Fibroblast of skin of left quadriceps (primary cell): ENCODE measurements around the gene SYT12.
"Not testable (repeated sequence)": the region's sequence is repeated elsewhere in the genome, so short reads cannot be mapped to it uniquely, and the experiment has no call there.

Experiments used
- DNase-seq, 2 experiments: peaks; one replicate each; pipeline ENCODE4 v3.0.0-alpha.2; 2013; ENCODE audit warnings: low read depth in 2 of 2

The SYT12 gene

DNA sequence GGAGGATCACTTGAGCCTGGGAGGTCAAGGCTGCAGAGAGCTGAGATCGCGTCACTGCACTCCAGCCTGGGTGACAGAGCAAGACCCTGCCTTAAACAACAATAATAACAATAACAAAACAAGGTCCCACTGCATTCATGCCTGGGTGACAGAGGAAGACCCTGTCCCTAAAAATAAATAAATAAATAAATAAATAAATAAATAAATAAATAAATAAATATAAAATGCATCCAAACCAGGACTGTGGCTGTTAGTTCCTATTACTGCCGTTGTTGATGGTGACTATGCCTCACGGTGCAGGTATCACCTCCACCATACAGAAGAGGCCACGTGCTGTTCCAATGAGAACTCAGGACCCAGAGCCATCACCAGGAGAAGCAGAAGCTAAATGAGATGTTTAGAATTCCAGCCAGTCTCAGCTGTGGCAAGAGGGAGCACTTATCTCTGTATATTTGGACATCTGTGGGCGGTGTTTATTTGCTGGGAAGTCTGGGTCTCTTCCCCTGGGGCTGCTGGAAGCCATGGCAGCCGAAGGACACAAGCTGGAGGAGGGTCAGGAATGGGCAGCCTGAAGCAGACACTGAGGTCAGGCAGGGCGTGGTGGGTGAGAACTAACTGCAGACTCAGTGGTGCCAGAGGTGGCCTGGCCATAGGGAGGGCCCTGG is 26.2 kb upstream of the SYT12 start:
- DNase-seq, result no peak

DNA sequence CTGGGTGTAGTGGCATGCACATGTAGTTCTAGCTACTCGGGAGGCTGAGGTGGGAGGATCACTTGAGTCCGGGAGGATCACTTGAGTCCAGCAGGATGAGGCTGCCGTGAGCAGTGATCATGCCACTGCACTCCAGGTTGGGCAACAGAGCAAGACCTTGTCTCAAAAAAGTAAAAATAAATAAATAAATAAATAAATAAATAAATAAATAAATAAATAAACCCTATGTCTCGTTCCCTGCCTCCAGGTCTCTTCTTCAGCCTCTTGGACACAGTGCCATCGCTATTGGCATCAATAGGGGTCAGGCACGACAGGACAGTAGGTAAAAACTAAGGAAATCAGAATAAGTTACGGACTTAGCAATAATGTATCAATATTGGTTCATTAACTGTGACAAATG is 23.4 kb upstream of the SYT12 start:
- no peak for DNase-seq

DNA sequence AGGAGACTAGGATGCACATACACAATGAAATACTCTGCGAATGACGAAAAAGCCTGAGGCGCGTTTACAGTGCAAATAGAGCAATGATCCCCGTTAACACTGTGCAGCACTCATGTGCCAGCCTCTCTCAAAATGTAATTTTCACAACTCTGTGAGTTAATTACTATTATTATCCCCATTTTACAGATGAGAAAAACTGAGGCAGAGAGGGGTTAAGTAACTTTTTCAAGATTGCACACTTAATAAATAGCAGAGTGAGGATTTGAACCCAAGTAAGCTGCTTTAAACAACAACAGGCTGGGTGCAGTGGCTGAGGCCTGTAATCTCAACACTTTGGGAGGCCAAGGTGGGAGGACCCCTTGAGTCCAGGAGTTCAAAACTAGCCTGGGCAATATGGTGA is 21.6 kb upstream of the SYT12 start:
- DNase-seq, result no peak

DNA sequence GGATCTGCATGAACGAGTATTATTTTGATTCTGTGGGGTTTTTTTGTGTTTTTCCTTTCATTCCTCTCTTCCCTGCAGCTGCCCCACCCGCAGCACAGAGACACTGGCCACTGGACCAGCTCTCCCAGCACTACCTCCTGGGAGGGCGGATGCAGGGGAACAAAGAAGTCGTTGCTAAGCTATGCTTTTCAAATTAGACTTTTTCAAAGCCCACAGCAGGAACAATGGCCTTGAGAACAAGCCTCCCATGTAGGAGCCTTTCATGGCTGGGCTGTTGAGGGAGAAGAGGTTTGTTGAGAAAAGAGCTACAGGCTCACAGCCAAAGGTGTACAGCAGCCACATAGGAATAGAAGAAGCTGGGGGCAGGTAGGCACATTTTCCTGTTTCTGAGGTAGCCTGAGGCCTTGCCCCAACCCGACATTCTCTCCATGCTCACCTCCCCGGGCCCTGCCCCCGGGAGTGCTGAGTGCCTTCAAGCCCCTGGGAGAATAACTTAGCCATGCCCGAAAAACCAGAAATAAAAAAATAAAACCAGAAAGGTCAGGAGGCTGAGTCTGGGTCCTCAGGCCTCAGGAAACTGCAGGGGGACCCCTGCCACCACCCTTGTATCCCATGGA is 20.5 kb upstream of the SYT12 start:
- DNase-seq, result no peak

DNA sequence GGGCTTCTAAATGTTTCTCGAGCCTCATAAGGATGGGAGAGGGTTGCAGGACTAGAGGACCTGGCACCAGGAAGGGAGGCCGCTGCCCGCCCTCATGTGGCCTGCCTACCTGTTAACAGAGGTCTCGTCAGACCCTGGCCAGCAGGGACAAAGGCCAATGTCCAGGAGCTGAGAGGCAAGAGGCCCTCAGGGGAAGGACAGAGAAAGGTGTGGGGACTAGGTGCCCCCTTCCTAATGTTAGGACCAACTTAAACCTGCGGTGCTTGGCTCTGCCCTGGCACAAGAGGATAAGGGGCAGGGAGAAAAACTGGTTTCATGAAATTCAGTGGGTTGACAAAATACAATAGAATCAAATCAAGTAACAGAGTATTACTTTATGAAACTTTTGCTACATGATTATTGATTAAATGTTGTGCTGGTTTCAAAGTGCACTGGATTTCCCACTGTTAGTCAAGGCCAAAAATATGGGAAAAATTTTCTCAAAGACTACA is 20.0 kb upstream of the SYT12 start:
- DNase-seq, result no peak

DNA sequence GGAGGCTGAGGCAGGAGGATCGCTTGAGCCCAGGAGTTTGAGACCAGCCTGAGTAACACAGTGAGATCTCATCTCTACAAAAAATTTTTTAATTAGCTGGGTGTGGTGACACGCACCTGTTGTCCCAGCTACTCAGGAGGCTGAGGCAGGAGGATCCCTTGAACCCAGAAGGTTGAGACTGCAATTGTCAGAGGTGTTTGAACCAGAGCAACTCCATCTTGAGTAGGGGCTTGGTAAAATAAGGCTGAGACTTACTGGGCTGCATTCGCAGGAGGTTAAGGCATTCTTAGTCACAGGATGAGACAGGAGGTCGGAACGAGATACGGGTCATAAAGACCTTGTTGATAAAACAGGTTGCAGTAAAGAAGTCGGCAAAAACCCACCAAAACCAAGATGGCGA is 17.7 kb upstream of the SYT12 start:
- not testable (repeated sequence) for DNase-seq

DNA sequence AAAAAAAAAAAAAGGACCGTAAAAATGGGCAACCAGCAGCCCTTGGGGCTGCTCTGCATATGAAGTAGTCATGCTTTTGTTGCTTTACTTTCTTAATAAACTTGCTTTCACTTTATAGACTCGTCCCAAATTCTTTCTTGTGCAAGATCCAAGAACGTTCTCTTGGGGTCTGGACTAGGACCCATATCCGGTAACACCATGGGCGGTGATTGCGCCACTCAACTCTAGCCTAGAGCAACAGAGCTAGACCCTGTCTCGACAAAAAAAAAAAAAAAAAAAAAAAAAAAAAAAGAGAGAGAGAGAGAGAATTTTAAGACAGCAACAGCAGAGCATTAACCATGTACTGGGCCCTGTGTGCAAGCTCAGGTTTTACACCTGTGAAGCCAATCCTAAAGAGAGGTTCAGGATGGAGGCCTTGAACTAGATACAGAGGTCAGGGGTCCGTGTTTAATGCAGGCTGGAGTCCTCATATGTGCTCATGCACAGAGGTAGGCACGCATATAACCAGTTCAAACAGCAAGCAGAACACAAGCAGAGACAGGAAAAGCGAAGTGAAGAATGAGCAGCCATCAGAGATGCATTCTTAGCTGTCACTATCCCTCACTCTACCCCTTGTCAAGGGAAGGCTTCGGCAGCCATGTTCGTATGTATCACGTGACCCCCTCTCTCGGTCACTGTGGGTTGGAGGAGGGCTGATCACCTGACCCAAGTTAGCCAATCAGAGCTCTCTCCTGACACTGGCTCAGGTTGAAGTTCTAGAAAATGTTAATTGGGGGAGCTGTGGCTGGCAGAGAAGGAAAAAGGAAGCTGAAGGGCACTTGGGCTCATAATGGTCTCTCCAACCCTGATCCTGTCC is 16.7 kb upstream of the SYT12 start:
- DNase-seq, result no peak

DNA sequence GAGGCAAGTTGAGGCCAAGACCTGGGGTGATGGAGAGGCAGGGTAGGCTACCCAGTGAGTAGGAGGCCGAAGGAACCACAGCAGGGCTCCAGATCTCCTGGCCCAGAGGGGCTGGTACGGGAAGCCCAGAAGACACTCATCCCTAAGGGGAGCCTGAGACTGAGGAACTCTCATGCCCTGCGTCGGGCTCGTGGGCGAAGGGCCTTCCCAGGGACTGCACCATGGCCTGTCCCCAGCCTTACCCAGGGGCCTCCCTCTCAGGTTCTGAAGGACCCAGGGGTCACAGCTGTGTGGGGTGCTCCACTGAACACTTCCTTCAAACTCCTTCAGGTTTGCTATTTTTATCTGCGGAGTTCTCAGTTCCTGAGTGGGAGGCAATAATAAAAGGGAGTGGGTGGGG is 15.8 kb upstream of the SYT12 start:
- no peak for DNase-seq

DNA sequence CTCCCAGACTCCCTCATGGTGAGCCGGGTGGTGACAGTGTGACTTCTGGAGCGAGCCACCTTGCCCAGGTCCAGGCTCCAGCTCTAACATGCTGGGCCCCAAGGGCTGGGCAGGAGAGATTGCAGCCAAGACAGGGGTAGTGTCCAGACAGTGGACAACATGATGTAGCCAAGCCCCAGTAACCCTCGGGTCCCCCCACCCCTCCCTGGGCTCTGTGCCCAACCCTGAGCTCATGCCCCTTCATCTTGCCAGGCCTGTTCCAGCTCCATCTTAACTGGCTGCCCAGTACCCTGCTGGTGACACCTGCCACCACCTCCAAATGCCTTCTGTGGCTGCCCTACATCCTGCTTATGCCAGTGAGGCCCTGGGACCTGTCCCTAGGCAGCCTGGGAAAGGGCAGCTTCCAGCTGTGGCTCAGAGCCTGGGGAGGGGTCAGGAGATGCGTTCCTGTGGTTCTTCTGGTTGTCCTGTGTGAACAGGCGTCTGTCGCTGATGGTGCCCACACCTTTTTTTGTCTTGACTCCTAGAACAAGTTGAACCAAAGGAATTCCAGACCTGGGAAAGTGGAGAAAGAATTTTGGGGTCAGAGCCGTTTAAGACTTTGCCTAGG is 12.5 kb upstream of the SYT12 start:
- DNase-seq, result no peak

DNA sequence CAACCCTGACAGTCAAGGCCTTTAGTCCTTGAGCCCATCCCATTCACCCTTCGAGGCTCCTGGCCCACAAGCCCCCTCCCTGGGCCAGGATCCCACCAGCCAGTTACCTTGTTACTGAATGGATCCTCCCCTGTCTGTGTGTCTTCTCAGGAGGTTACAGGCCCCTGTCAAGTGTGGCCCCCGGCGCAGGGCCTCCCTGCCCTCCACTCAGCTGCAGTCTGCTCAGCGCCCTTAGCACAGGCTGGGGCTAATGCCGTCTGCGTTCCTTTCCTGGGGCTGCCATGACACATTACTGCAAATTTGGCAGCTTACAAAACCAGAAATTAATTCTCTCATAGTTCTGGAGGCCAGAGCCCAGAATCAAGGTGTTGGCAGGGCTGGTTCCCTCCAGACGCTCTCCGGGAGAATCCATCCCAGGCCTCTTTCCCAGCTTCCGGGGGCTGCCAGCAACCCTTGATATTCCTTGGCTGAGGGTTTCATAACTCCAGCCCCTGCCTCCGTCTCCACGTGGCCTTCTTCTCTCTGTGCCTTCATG is 9.4 kb upstream of the SYT12 start:
- no peak for DNase-seq

DNA sequence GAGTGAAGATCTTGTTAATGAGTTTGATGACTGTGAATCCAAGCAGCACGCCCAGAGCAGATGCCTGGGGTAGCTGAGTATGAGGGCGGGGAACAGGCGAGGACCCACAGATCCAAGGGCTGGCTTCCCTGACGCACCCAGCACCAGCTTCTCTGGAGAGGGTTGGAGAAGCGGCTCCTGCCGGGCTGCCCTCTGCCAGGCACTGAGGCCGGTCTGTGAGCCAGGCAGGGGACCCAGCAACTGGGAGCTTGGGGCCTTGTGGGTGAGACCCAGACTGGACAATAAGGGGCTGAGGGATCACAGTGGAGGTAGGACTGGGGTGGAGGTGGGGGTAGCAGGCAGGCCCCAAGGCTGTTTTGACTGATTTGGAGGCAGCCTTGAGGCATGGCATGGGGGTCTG is 8.6 kb upstream of the SYT12 start:
- DNase-seq, result no peak

DNA sequence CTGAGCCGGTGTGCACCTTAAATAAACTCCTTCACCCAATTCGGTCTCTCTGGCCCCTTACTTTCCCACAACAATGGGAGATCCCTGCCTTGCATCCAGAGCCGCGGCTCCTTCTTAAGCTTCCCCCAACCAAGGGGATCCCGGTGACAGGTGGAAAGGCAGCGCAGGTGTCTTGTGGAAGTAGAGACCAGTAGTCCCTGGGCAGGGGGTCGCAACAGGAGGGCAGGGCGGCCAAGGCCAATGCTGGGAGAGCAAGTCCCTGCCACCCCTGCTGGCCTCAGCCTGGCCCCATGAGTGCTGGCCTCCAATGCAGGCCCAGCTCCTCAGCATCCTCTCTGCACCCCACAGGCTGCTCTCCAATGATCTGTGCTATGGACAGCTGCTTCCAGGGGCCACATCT is 7.9 kb upstream of the SYT12 start:
- no peak for DNase-seq

DNA sequence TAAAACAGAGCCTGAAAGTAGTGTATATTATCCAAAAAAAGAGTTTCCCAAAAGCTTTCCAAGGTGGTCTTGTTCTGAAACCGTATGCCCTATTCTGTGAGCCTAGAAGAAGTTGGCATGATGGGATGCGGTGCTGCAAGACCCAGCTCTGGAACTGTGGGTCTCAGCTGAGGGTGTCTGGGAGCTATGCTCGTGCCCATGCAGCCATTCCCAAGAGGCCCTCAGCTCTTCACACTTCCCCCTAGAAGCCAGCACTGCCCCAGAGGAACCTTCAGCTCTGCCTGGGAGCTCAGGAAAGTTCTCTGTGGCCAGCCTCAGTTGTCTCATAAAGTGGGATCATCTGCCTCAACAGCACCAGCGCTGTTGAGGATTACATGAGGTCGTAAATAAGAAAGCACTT is 6.4 kb upstream of the SYT12 start:
- DNase-seq, result no peak

DNA sequence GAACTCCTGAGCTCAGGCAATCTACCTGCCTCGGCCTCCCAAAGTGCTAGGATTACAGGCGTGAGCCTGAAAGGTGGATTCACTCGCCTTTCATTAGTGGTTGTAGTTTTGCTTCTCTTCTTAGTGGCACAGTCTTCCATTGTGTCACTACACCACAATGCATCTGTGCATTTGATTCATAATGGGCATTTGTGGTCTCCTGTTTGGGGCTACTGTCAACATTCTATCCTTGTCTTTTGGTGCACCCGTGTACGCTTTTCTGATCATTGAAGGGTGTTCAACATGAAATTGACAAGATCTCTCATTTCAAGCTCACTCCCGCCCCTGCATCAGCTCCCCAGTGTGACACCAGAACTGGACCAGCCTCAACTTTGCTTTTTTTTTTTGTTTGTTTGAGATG is 2.0 kb upstream of the SYT12 start:
- no peak for DNase-seq

DNA sequence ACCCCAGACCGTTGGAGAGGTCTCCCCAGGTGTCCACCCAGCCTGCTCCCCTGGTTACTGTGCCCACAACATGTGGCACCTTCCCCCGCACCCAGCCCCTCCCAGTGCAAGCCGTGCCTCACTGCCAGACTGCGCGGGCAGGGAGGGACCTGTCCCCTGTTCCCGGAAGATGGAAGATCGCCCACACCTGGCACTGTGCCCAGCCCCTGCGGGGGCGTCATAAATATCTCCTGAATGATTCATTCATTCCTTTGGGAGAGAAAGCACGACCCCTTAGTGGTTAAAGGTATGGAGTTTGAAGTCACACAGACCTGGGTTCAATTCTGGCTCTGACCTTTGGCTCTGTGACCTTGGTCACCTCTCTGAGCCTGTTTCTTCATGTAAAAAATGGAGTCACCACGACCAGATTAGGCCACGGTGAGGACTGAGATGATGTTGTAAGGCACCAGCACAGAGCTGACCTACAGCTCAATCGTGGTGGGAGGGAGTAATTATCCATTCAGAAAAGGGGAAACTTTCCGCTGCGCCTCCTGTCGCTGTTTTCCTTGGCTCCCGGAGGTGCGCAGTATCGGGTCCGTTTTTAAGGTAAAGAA is 497 bp upstream of the SYT12 start:
- no peak for DNase-seq

DNA sequence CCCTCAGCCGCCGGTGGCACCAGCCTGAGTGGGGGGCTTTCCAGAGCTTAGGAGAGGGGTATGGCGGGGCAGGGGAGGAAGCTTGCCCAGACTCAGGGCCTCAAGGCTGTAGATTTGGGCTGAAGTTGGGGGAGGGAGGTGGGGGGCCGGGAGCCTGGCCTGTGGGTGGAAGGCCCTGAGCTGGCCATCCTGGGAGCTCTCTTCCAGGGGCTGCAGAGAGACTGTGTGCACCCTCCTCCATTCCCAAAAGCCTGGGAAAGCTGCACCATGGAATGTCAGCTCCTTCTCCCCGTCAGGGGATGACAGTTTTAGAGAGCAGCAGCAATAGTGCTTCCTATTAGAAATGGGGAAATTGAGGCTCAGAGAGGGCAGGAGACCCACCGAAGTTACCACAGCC is 1.0 kb downstream of the SYT12 start:
- DNase-seq, result no peak

DNA sequence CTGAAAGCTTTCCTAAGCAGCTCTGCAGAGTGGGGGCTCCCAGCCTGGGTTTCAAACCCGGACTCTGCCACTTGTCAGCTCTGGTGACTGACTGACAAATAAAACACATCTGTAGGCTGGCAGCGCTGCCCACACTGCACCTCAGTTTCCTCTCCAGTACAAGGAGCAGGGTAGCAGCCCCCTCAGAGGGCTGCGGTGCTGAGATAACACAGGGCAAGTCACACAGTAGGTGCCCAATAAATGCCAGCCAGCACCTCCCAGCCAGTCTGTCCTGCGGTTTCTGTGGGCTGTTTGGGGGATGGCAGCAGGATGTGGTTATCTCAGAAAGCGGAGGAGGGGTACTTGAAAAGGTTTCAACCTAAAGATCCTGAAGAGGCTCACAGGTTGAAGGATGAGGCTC is 1.5 kb downstream of the SYT12 start:
- DNase-seq, result no peak

DNA sequence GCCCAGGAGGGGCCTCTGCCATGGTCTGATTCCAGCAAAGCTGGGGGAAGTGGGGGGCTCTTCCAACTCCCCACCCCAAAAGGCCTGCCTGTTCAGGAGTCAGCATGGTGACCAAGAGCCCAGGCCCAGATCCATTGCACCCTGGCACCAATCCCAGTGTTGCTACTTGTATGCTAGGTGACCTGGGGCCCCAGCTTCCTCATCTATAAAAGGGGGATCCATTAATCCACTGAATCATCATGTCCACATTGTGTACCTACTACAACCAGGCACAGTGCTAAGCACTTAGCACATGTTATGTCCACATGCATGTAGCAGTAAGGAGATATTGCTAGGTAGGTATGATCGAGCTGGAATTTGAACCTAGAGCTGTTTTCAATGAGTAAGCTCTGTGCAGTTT is 2.0 kb downstream of the SYT12 start:
- DNase-seq, result no peak

DNA sequence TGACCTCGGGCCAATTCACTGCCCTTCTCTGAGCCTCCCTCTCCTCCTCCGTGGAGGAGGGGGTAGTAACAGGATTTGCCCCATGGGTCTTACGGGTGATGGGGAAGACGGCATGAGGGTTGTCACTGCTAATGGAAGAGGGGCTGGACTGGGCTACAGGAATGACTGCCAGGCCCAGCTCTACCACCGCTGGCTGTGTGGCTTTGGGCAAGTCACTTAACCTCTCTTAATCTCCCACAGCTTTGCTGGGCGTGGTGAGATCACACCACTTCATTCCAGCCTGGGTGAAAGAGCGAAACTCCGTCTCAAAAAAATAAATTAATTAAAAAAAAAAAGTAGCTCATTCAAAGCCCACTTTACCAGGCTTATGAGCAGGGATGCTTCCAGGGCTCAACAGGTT is 2.8 kb downstream of the SYT12 start:
- no peak for DNase-seq

DNA sequence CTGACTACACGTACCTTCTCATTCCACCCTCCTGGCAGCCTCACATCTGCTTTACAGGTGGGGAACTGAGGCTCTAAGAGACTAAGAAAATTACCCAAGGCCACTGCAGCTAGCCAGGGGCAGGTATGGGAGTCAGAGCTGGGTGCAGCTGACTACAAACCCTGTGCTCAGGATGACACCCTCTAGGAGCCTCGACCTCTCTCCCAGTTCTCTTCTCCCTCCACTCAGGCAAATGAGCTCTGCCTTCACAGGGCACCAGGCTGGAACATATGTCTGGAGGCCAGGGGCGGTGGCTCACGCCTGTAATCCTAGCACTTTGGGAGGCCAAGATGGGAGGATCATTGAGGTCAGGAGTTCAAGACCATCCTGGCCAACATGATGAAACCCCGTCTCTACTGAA is 4.0 kb downstream of the SYT12 start:
- DNase-seq, result no peak

DNA sequence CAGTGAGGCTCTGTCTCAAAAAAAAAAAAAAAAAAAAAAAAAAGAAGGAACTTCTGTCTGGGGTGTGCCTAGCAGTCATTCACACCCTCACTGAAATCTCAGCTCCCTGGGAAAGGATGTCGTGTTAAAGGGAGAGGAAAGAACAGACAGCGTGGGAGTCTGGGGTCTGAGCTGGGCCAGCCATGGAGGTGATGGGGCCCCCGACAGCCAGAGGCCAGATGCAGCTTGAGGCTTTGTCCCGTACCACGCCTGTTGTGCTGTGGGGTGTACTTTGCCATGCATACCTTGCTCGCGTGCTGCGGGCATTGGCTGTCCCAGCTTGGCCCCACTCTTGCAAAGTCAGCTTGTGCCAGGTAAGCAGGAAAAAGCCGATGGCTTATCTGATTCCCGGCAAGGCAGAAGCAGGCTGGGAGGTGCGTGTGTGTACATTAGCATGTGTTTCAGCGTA is 4.6 kb downstream of the SYT12 start:
- no peak for DNase-seq
